ENCODE results near the gene VGLL4.
A peak's percentile ranks its signal among the peaks of the same experiment; 100 is the strongest.

The VGLL4 gene

DNA sequence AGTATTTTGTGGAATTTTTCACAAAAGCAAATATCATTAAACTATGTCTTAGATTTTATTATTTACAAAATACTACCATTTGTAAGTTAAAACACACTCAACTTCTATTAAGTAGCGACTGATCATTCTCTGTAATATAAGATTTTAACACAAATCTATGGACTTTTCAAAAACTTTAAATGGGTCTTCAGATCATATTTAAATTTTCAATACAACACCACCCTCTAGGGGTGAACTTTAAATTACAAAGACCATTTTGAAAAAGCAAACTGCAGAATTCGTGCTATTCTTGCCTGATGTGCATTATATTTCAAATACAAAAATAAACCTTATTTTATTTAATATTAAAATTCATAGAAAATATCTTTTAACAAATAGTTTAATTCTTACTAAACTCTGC is 8.2 kb upstream of the VGLL4 start:
- no peak for DNase-seq

DNA sequence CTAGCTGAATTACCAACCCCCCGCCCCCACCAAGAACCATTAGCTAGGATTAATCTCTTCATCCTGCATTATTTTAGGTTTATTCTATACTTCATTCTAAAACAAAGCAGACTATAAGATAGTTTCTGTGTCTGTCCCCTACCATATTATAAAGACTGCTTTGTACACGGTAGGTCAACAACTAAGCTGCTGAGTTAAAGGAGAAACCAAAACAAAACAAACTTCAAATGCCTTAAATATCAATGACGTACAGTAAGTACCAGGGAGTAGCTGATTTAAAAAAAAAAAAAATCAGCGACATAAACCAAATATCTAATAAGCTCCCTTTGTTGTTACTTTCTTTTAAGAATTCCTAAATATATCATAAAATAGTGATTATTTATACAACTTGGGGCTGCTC is 7.8 kb upstream of the VGLL4 start:
- DNase-seq, result no peak

DNA sequence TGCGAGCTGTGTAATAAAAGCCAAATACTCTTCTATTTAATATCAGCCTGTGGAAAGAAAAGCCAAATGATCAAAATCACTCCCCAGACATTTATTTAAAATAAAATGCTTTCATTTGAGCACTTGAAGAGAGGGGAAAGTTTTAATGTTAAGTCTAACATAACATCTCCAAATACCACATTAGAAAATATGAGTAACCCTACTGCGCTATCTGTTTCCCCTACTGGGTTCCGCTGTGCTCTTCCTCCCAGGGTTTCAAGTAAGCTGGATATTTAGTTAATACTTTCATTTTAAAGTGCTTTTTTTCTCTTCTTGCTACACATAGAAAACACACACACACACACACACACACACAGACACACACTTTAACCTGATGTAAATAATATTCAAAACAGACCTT is 6.7 kb upstream of the VGLL4 start:
- DNase-seq, result no peak

DNA sequence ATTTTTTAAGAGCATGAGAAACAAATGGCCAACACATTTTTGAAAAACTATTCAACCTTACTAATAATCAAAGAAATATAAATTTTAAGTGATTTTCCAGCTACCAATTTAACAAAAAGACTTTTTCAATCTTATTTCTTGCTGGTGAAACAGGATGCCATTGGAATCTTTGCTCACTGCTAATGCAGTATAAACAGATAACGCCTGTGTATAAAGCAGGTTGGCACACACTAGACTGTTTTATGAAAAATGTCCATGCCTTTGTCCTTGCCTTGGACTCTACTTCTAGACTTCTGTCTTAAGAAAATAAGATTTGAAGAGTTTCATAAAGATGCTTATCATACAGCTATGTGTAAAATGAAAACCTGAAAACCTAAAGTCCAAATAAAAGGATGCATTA is 5.0 kb upstream of the VGLL4 start:
- DNase-seq, result no peak

DNA sequence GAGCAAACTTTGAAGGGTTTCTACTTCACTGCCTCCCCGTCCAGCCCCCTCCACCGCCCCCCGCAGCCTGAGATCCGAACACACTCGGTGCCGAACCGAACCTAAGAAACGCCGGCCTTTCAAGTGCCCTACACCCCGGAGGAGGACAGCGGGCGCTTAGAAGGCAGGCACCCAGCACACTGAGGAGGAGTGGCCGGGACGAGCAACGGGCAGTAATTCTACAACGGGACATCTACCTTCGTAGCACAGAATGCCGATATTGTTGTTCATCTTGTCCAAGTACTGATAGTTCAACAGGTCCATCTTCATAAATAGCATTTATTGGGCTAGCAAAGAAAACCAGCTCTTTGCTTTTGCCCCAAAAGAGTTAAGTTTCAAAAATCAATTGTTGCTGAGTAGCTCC is 513 bp downstream of the VGLL4 start:
- no peak for DNase-seq

DNA sequence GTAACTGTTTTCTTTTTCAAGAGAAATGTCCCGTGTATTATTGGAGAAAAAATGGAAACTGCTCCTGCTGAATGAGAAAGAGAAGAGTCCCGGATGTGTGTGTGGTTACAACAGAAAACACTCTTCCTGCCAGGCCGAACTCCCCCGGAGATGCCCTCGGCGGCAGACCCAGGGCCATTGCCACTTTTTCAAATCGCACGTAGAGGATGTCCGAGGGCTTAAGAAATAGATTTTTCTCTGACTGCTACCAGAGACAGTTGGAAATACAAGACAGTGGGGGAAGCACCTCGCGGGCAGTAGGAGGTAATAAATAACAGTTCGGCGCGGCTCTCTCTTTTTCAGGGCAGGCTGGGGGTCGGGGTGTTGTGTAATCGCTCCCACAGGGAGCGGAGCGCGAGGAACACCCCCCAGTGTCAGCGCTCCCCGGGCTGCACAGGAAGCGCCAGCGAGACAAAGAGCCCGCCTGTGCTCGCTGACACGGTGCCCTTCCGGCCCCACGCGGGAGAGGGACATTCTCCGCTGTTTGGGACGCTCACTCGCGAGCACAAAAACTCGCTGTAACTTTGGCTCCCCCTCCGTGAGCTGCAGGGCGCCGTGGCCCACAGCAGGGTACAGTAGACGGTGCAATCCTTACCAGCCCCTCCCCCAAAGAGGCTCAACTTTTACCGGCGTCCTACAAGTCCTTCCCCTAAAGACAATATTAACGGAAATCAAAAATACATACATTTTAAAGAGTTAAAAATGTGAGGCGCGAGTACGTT is 1.1 kb downstream of the VGLL4 start:
- peak; percentile 39 for DNase-seq

DNA sequence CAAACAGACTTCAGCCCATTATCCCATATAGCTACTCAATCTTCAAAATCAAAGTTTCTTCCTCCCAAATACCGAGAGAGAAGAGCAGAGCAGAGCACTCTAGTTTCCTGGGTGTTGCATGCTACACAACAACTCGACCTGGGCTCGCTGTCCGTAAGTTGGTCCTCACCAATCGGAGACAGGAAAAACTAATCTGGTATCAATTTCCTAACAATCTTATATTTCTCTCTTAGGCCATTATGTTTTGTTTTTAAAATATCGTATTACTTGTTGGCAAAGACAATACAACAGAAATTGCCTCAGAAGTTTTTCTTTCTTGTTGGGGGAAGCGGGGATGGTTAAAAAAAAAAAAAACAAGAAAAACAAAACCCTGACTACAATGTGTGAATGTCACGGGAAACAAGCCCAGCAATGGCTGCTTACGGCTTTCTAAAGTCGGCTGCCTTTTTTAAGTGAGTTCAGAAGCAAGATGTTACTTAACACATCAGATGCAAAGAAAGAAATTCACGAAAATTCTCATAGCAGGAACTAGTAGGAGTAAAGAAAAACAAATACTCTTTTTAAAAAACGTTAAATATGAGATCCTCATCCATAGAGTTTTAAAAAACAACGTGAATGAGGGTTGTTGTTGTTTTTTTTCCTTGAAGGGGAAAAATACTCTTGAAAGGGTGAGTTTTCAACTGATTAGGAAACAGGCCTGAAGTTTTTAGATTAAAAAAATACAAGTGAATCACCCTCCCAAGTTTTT is 1.9 kb downstream of the VGLL4 start:
- DNase-seq, result no peak

DNA sequence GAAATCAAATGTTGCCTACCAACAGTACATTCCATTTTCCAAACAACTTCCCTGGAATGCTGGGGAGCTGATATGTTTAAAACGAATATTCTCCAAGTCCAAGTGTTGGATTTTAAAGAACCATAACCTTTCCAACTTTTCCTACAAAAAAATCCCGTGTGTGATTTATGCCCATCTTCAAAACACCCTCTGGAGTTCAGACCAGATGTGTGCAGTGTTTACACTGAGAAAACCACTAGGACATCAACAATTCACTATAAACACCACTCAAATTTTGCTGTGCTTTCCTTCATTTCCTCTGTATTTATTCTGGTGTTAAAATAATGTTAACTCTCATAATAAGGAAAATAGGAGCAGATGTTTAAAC is 2.4 kb downstream of the VGLL4 start:
- DNase-seq, result no peak

DNA sequence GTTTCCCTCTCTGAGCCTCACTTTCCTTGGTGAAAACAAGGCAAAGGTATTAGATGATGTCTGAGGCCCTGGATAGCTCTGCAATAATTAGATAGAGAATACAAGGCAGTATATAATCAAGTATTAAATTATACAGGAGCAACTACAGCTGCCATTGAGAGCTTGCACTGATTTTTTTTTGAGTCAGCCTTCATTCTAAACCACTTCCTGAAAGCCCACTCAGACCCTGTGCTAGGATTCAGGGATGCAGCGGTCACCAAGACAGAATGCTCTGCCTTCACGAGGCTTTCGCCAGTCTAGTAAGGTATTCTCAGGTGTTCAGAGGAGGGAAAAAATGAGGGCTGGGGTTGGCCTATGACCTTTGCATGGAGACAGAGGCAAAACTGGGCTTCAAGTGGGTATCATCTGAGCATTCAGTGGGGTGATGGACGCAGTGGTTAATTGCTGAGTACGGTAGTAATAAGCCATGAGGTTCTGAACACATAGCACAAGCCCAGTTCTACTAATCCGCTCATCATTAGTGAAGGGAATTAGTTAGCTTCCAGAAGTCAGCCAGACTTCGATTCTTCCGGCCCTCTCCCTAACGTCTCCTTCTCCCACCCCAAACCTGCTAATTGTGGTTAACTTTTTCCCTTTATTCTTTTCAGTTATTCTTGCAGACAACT is 3.6 kb downstream of the VGLL4 start:
- no peak for DNase-seq

DNA sequence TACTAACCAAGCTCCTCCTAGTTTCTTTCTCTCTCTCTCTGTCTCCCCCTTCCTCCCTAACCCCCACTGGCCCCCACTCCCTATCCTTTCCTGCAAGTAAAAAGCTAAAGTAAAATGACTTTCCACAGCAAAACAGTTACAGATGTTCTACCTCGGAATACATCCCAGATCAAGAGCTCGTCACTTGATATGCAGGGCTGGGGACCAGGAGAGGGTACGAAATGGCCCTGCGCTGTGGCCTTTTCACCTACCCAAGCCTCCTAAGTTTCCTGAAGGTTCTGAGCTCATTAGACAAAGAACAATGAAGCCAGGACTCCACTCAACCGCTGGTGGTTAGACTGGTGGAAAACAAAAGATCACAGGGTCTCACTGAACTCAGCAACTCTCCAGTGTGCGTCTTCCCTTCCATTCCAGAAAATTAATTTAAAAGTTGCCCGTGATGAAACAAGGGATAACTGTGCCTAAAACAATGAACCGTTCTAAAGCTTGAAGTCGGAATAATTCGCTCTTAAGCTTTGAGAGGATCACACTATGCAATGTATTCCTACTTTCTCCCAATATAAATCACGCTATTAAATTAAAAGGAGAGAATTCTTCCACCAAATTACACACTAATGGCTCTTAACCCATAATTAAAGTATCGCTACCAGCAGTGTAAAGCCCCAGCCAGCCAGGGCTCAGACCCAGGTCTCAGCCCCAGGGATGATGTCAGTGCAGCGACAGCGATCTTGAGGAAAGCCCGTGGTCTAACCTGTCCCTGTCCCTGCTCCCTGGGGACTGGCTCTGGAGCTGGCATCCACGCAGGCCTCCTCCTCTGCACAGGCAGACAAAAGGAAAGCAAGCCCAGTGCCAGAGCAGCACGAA is 5.0 kb downstream of the VGLL4 start:
- no peak for DNase-seq

DNA sequence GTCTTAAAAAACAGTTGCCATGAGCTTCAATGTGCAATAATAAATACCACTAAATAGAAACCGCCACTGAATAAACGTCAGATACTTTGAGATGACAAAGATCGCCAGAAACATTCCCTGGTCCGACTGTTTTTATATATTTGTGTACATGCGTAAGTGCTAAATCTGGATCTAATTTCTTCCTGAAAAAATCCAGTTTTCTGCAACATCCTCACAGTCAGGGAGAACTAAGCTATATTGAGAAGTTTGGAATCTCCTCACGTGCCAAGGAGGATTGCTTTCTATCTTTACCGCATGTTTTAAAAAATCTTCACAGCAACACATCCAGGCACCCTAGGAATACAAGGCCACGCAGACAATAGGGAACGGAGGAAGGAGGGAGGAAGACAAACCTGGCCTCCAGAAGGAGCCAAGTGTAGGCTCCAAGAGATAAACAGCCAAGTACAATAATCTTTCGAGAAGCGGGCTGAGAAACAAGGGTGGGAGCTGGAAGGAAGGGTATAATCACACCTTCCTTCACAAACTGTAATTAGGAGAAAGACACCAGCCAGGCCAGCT is 5.7 kb downstream of the VGLL4 start:
- DNase-seq, result no peak

DNA sequence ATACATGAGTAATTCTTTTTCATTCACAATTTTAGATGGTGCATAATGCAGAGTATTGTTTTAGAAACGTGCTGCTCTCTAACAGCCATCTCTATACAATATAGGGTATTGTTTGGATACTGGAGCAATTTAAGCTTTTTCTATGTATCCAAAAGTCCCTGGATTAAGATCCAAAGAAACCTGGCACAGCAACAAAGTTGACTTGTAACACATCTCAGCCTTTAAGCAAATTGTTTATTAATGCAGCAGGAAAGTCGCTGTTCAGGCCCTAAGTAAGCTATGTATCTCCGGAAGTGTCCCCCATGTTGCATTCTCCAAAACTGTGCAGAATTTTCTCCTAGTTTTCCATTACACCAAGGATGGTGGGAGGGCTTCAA is 7.3 kb downstream of the VGLL4 start:
- no peak for DNase-seq

DNA sequence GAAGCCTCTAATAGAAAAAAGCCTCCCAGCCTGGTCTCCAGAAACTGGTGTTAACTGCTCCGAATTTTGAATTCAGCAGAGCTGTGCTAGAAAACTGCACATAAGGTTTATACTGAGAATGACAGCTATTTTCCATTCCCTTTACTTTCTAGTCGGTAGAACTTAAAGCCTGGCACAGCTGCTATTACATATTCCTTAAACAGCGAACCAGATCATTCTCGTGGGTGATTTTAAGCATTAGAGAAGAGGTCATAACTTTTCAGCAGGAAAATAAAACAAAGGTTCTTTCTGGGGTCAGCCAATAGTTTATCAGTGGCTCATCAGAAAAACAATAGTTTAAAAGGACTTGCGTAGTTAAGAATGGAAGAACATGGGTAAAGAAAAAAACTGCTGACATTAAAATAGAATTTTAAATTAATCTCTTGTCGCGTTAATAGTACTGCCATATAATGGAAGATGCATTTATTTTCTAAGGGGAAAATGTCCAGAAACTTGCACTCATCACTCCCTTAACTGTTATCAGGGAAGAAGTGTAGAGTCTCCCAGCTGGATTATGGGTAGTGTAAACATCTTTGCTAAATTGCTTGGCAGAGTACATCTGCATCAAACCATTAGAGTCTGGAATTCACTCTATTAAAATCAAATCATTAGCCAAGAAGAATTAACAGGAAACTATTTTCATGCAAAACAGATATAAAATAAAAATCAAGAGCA is 7.9 kb downstream of the VGLL4 start:
- no peak for DNase-seq

DNA sequence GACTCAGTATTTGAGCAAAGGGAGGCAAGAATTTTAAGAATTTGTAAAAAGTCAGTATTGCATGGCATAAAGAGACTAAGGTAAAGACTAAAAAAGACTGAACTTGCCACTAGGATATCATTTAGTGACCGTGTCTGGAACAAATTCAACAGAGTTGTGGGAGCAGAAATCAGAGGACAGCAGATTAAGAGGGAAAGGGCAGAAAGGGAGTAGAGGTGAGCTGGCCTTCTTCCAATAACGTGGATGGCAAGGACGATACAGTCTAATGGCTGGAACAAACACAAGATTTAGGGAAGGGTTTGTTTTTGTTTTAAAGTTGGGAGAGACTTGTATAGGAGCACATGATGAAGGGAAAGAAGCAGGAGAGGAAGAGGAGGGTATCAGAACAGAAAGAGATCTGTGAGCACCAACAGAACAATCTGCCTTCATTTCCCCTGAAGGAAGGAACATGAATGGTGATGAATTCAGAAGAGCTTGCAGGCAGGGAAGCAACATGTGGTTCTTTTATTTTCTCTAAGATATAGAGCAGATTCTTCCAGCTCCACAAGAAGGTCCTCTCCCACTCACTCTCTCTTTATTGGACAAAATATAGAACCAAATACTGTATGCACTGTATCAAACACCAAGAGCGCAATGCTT is 8.6 kb downstream of the VGLL4 start:
- no peak for DNase-seq

DNA sequence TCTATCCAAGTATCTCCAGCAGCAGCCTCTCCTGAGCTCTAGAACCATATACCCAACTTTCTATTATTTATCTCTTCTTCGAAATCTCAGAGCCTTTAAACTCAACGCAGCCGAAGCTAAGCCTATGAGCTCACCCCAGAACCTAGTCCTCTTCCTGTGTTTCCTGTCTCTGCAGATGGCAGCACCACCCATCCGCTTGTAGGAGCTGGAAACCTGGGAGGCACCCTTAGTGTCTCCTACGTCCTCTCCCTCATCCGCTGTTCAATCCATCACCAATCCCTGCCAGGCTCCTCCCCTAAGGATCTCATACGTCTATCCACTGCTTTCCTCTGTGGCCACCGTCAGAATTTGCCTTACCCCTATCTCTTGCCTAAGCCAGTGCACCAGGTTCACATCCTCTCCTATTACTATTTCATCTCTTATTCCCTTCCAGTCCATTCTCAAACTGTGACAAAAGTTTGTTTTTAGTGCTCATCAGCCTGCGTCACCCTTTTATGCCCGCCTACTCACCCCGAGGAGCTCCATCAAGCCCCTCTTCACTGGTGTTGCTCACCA is 9.6 kb downstream of the VGLL4 start:
- no peak for DNase-seq

DNA sequence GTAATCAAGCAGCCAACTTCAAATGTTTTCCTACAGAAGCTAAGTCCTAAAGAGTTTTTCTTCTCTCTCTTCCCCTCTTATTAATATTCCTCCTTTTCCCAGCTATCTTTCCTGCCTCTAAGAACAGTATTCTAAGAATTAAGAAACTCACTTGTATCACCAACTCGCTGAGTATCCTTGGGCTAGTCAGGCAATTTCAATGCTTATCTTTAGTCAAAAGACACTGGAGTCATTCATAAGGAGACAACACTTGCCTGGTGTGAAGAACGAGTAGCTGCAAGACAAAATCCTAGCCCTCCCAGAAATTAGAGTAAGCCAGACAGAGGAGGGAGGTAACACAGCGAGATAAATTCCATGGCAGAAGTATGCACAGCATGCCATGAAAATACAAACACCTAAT is 10.7 kb downstream of the VGLL4 start:
- no peak for DNase-seq

DNA sequence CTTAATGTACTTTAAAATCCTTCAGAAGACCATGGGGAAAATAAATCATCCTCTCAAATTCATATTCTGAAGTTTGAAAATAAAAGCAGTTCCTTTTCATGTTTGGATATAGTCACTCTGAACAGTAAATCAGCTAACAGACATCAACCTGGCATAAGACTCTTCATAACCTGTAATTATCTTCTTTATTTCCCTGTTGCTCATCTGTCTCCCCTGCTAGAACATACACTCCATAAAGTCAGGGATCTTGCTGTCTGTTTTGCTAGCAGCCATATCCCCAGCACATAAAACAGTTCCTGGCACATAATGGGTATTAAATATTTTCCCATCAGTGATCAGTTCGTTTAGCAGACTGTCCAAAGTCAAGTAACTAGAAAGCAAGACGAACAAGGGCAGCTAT is 11.2 kb downstream of the VGLL4 start:
- no peak for DNase-seq

DNA sequence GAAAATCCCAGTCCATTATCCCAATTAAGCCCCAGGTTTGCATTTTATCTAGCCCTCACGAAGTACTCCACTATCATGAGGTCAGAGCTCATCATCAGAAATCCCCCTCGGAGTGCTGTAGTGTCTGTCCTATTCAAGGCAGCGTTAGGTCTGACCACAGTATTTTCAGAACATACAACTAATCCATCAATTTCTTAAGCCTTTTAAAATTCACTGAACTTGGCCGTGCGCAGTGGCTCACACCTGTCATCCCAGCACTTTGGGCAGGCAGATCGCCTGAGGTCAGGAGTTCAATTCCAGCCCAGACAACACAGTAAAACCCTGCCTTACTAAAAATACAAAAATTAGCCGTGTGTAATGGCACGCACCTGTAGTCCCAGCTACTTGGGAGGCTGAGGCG is 11.9 kb downstream of the VGLL4 start:
- DNase-seq, result no peak

DNA sequence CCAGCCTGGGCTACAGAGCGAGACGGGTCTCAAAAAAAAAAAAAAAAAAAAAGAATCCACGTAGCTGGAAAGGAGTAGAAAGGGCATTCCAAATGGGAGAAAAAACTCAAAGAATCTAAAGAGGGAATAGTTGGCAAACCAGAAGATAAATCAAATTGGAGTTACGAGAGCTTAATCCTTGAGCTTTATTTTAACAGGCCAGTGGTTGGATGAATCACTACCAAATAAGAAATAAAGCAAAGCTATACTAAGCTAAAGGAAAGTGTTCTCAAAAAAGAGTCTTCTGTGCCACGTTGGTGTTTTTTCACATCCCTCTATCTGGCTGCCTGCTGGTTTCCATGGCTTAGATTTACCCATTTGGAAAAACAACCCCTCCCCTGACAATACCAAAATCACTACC is 14.0 kb downstream of the VGLL4 start:
- no peak for DNase-seq

DNA sequence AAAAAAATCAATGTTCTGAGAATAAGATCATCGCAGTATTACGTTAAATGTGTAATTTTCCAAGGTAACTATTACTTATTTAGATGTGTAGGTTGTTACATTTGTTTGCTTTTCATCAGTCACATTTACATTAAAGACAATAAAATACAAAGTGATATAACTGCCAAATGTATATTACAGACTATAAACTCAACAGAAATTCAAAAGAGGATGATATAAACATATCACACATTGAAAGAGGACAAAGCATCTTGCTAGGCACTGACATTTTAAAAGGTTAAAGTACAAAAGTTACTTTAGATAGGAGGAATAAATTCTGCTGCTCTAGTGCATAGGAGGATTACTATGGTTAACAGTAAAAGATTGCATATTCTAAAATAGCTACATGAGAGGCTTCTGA is 16.1 kb downstream of the VGLL4 start:
- no peak for DNase-seq

DNA sequence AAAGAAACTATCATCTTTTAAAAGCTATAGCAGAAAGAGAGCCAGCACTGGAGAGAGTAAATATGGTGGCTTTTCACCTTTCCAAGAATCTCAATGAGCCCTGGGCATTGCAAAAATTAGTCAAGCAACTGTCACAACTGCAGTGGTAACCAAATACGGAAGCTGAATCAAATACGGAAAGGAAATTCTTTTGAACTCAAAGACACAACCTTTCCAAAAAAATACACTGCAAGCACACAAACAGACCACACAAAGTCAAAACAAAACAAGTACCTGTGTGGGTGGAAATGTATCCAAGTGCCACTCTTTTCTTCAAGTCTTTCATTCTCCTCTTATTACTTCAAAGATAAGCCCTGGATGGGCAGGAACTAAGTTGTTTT is 17.6 kb downstream of the VGLL4 start:
- no peak for DNase-seq
